Stimulated activated CD4-positive, alpha-beta T cell treated with anti-CD3 and anti-CD28 coated beads, Interleukin-2, amount 100 ng/mL, for 48 hours (primary cell): ENCODE measurements around the gene HPCAL1.
"Not testable (repeated sequence)": the region's sequence is repeated elsewhere in the genome, so short reads cannot be mapped to it uniquely, and the experiment has no call there.

Experiments used
- DNase-seq, 2 donors: peaks; one replicate each; pipeline ENCODE4 v3.0.0-alpha.2; 2020

Gene HPCAL1

DNA sequence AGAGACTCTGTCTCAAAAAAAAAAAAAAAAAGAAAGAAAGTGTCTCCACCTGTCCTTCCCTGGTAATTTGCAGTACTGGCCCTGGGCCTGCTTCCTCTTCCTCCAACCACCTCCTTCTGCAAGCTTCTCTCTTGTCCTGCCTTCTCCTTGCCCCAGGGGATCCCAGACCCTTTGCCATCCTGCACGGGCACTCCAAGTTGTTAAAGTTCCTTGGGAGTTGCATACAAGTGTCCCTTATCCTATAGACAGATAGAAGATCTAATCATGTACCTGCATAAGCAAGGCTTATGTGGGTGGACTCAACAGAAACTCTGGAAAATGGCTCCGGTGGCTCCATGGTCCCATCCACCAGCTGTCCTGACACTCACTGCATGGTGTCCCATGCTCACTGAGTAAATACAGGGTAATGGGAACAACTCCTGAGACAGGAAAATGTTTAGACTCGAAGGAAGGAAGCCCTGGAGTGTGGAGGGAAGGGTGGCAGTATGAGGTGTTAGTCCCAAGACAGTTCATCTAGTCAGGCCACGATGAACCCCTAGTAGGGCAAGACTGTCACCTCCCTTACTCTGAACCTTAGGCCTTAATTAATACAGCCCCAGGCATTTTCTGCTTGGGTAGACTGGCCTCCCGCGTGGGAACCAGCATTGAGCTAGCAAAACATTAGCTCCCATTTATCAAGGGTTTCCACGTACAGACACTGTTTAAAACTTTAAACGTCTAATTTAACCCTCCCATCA lies 128.3 kb downstream of the HPCAL1 start:
- no peak for DNase-seq

DNA sequence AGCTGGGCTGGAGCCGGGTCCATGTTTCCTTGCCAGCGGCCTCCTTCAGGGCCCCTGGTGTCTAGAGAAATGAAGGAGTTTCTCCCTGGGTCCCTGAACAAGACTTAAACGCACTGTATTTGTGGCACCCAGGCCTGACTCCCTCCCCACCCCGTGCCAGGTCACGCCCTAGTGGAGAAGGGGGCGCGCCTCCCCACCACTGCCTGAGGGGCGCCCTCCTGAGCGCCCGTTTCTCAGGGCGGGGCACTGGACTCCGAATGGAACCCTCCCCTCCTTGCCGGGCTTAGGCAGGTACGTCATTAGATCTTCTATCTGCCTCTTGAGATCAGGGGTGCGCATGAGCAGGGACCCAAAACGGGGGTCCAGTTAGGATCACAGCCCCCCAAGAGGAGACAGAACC lies 129.1 kb downstream of the HPCAL1 start:
- DNase-seq: no peak

- DNase-seq: no peak
Observed at GRCh38 chr2:10432311-10433181, 129.8 kb downstream of the HPCAL1 start.

GRCh38 chr2:10433264-10433946 lies 130.7 kb downstream of the HPCAL1 start:
- no peak for DNase-seq

- no peak for DNase-seq
Observed at GRCh38 chr2:10433947-10434885, 131.5 kb downstream of the HPCAL1 start.

GRCh38 chr2:10434886-10435819 lies 132.4 kb downstream of the HPCAL1 start:
- DNase-seq: peak; percentile 74 to 77

DNA sequence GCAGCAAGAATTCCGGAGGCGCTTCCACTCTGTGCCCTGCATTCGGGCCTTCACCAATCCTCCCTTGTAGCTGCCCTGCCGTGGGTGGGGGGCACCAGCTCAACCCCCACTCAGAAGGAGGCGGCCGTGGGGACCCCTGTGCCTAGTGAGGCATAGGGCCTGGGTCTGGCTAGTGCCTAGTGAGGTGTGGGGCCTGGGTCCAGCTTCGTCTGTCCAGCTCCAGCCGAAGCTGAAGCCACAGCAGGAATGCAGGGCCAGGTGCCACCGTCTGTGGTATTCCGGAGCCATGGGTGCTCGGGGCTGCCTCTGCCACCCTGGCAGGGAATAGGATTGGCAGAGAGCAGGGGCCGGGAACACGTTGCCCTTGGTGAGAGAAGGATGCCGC lies 133.1 kb downstream of the HPCAL1 start:
- no peak for DNase-seq

- DNase-seq: no peak
Observed at GRCh38 chr2:10436583-10437110, 133.9 kb downstream of the HPCAL1 start.

GRCh38 chr2:10437806-10438205 lies 135.1 kb downstream of the HPCAL1 start:
- no peak for DNase-seq

- DNase-seq: no peak
Observed at GRCh38 chr2:10438688-10439087, 136.0 kb downstream of the HPCAL1 start.

DNA sequence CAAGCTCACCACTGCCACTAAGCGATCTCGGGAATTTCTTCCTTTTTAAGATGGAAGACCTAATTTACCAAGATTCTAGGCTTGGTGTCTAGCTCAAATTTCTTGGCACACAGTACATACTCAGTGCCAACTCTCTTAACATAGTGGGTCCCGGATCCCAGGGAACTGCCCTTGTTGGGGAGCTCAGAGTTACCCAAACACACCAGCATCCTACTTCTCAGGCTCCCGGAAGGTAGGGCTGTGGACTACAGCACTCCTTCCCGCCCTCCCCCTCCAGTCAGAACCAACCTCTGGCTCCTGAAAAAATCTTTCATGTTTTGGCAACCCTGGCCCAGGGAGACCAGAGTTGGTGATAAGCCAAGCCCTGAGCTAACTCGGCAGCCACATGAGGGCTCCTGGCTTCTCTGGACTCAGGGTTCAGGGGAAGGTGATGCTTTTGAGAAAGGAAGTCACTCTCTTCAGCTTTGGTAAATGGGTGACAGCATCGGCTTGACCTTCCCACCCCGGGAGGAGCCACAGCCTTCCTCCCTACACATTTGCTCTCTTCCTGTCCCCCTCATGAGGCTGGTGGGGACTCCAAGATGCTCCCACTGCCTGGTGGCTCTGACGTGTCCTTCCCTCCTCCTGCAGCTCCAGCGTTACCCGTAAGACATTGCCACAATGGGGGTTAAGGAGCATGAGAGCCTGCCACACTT lies 136.6 kb downstream of the HPCAL1 start:
- no peak for DNase-seq

DNA sequence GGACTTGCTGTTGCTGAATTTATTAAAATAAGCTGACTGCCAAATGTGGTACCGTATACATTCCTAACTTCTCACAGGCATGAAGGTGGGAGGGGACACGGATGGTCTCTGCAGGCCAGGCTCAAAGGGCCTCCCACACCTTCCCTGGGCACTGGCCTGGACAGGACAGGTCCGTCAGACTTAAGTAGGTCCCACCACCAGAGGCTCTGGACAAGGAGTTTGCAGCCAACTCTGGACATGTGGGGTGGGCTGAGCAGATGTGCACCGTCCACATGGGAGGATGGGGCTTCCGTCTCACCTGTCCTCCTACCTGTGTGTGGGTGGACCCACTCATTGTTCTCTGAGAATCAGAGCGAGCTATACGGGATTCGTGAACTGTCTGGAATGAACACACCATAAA lies 137.3 kb downstream of the HPCAL1 start:
- DNase-seq: no peak

DNA sequence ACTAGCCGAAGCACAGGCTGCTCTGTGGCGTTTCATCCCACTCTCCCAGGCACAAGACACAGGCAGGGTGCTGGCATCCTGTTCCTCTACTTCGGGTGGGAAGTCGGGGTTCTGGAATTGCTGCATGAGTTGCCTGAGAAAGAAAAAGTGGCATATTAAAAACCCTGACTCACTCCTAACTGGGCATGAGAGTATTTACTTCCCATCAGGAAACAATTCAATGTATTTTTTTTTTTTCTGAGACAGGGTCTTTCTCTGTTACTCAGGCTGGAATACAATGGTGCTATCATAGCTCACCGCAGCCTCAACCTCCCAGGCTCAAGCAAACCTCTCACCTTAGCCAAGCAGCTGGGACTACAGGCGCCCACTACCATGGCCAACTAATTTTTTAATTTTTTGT lies 138.0 kb downstream of the HPCAL1 start:
- no peak for DNase-seq

DNA sequence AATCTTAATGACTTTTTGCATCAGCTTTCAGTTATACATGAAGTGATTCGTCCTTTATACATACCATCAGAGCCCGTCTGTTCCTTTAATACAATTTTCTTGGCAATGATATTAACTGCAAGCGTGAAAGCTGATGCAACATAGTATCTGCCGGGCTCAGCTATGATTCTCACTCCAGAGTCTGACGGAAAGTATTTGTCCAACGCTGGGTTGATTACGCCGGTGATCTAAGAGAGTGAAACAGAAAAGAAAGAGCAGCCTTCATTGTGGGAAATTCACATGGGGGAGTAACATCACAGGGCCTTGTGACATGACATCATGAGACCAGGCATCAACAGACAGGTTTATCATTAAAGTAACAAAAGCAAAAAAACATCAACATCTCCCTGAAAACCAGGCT lies 139.2 kb downstream of the HPCAL1 start:
- no peak for DNase-seq

- DNase-seq: not testable (repeated sequence)
Observed at GRCh38 chr2:10442469-10443126, 139.9 kb downstream of the HPCAL1 start.

DNA sequence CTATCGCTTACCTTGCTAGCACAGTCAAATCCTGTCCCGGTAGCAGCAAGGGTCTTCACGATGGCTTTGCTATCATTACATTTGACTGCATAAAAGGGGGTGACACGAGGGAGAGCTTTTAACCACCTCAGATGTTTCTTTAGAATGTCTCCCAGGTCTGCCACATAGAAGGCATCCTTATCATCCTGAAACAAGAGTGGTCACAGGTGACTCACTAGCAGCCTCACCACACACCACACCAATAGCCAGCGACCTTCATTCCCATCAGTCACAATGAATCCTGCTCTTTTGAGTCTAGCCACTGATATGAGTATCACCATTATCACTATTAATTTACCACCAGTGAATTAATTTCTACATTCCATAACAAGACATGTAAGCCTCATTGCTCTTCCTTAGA lies 141.8 kb downstream of the HPCAL1 start:
- DNase-seq: peak in 1 of 2 donors; percentile 49

GRCh38 chr2:10446631-10447030 lies 143.9 kb downstream of the HPCAL1 start:
- DNase-seq: no peak

- DNase-seq: no peak
Observed at GRCh38 chr2:10447300-10447894, 144.7 kb downstream of the HPCAL1 start.

GRCh38 chr2:10447895-10448575 lies 145.3 kb downstream of the HPCAL1 start, which contains the start of gene ODC1:
TSS of gene ODC1 (minus strand) at chr2:10448327. CDS start at chr2:10445032, 3,295 bp downstream.
- DNase-seq: peak; percentile 96 to 97
